DMS153 treated with DMSO at 0.1 percent for 48 hours (cell line): ENCODE data around the gene WNT3A.

Experiments
- DNase-seq: peaks from one replicate; lab custom pipeline; 2025; ENCODE audit not compliant: unreplicated experiment; lab: John Stamatoyannopoulos, UW

WNT3A gene

DNA sequence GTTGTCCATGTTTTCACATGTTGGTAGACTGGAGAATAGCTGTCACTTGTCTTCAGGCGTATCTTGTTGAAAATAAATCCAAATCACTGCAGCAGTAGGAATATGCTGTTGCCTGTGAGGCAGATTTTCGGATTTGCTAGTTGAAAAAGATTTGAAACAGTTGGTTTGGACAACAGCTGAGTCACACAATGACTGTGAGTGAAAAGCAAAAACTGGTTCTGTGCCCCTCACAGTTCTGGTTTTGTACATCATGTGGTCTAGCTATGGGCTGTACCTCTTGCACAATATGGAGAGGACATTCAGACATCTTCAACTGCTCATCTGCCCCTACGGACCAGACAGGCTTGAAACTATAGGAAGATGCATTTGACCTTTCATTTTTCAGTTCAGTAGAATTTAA is 77.5 kb downstream of the WNT3A start:
- DNase-seq = no peak

- no peak for DNase-seq
Measured at GRCh38 chr1:228084797-228085196, 78.0 kb downstream of the WNT3A start.

- no peak for DNase-seq
Measured at GRCh38 chr1:228085287-228085951, 78.6 kb downstream of the WNT3A start.

DNA sequence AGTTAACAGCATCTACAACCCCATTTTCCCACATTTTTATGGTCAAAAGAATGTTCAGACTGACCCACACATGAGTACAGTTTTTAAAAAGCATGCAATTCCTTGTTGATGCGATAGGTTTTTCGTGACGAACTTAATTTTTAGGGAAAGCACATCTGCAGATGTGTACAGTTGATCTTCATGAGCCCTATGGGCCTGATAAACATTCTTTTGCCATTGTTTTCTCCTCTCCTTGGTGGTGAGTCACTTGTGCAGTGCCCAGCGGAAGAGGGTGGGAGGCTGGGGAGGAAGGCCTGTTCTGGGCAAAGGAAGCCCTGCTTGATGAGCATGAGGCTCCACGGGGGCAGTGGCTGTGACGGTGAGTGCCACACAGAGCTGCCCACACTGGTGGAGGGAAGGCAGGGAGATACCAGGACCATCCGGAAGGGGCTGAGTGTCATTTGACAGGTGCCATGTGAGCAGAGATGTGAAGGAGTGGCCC is 81.0 kb downstream of the WNT3A start:
- no peak for DNase-seq

DNA sequence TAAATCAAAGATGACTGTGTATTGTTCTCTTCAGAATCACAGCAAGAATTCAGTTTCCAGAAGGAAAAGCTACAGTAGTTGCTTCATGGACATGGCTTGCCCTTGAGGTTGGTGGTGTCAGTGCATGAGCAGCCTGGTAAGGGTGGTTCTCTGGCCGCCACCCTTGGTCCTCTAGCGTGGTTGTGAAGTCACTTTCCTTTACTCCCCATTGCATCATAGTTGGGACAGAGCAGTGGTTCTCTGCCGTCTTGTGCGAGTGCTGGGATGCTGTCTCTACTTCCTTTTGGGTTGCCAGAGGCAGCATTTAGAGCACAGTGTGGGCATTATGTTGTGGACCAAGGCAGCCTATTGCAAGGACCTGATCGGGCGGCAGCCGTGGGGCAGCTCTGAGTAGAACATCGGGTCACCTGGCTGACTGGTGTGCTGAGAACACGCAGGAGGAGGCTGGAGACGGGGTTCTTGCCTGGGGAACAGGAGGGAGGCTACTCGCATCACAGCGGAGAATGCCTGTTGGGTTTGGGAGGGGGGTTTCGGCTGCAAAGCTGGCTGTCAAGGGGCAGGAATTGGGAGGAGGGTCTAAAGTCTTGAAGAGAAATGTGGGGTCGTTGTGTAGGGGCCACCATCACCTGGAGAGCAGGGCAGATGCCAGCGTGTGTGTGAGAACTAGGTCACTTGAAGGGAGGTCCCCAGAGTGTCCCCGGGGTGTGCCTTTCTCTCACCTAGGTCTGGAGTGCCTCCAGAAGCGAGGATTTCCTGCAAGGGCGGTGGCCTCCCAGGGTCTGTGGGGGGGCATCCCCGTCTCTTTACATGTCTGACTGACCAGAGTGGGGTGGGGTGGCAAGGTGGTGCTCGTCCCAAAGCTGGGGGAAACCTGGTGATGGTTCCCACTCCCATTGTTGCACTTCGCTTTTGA is 82.0 kb downstream of the WNT3A start:
- no peak for DNase-seq

DNA sequence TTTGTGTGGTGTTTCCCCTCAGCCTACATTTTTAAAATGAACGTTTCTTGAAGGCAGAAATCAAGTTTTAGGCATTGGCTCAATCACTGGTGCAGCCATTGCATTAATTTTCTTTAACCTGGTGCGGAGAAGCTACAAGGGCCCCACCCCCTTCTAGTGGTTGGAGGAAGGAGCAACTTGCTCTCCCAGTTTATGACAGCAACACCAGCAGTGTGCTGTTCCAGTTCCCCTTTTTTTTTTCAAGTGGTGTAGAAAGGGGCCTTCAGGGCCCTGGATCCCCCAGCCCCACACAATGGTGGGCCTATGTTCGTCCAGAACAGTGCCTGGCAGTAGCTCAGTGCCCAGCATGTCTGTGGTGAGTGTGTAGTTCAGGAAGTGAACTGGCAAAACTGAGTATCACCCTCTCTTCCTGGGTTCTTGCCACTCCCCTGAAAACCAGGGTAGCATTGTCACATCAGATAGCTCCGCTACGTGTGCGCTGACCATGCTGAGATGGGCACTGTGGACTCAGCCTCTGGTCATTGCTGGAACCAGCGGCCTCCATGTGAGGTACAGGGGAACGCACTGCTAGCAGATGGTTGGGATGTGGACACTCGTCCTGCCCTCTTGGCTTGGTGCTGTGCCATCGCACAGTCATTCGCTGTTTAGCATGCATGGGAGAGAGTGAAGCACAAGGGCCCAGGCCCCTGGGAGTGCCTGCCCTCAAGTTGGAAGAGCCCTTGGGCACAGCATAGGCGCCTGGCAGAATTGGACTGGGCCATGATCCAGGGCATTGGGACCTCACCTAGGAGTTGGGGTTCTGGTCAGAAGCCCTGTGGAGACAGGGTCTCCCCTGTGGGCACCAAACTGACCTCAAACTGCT is 83.0 kb downstream of the WNT3A start:
- DNase-seq = no peak

- DNase-seq = no peak
Measured at GRCh38 chr1:228090613-228091081, 83.8 kb downstream of the WNT3A start.

DNA sequence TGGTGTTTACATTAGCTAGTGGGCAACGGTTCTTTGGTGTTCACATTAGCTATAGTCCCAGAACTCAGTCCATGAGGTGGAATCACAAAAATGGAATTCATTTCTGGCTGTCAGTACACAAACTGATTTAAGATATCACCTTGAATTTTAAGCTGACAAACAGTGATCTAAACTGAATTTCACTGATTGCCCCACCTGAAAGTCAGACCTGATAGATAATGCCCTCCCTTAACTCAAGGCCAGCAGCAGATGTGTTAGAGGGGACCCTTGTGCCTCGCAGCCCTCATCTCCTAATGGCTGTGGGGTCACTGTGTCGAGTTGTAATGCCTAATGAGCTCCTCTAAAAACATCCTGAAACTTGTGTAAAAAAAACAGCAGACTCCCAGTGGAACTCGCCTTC is 84.3 kb downstream of the WNT3A start:
- DNase-seq = no peak

- DNase-seq = no peak
Measured at GRCh38 chr1:228092342-228093049, 85.7 kb downstream of the WNT3A start.

GRCh38 chr1:228093050-228093906 is 86.5 kb downstream of the WNT3A start:
- no peak for DNase-seq

GRCh38 chr1:228094432-228095016 is 87.7 kb downstream of the WNT3A start:
- no peak for DNase-seq

GRCh38 chr1:228095161-228095560 is 88.4 kb downstream of the WNT3A start:
- DNase-seq = no peak

- DNase-seq = no peak
Measured at GRCh38 chr1:228095938-228096337, 89.1 kb downstream of the WNT3A start.

- DNase-seq = no peak
Measured at GRCh38 chr1:228096416-228097332, 89.9 kb downstream of the WNT3A start.

GRCh38 chr1:228097333-228098081 is 90.7 kb downstream of the WNT3A start:
- DNase-seq = no peak

DNA sequence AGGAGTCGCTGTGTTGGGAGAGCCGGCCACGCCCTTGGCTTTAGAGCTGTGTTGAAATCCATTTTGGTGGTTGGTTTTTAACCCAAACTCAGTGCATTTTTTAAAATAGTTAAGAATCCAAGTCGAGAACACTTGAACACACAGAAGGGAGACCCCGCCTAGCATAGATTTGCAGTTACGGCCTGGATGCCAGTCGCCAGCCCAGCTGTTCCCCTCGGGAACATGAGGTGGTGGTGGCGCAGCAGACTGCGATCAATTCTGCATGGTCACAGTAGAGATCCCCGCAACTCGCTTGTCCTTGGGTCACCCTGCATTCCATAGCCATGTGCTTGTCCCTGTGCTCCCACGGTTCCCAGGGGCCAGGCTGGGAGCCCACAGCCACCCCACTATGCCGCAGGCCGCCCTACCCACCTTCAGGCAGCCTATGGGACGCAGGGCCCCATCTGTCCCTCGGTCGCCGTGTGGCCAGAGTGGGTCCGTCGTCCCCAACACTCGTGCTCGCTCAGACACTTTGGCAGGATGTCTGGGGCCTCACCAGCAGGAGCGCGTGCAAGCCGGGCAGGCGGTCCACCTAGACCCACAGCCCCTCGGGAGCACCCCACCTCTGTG is 91.6 kb downstream of the WNT3A start:
- no peak for DNase-seq

GRCh38 chr1:228099331-228099732 is 92.5 kb downstream of the WNT3A start:
- no peak for DNase-seq
